Fibroblast of peridontal ligament (primary cell): Measurements from ENCODE around the gene PDXP.
"Not testable (repeated sequence)": the region's sequence is repeated elsewhere in the genome, so short reads cannot be mapped to it uniquely, and the experiment has no call there.

Experiments
- DNase-seq: peaks from one replicate; pipeline ENCODE4 v3.0.0-alpha.2; 2010; ENCODE audit errors: extremely low read depth

The PDXP gene, protein sequence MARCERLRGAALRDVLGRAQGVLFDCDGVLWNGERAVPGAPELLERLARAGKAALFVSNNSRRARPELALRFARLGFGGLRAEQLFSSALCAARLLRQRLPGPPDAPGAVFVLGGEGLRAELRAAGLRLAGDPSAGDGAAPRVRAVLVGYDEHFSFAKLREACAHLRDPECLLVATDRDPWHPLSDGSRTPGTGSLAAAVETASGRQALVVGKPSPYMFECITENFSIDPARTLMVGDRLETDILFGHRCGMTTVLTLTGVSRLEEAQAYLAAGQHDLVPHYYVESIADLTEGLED

DNA sequence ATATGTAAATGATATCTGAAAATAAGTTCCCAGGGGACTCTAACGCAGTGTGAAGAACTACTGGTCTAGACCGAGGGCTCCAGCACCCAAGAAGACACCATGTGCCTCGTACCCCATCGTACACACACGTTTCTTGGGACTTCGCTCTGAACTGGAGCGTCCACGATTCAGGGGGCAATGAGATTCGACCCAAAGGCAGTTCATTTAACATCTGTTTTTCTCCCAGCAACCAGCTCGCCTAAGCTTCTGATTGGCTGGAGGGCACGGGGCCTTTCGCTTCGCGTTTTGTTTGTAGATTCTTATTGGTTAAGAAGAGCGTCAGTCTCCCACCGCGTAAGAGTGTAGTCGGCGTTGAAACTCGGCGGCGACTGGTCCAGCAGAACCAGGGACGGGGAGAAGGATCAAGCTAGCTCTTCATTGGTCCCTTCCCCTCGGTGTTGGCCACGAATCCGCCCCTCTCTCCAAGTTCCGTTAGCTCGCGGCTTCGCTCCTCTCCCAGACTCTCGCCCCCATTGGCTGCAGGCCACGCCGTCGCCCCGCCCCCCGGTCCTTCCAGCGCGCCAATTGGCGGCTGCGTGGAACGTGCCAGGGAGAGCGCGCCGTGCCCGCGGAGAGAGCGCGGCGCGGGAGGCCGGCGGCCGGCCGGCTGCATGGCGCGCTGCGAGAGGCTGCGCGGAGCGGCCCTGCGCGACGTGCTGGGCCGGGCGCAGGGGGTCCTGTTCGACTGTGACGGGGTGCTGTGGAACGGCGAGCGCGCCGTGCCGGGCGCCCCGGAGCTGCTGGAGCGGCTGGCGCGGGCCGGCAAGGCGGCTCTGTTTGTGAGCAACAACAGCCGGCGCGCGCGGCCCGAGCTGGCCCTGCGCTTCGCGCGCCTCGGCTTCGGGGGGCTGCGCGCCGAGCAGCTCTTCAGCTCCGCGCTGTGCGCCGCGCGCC lies at the start of gene PDXP:
Gene PDXP, plus strand, starts transcription at position 591 of the 933 bp plus-strand sequence. Its CDS starts 60 bp downstream, at position 651.
- peak; percentile 100 for DNase-seq

DNA sequence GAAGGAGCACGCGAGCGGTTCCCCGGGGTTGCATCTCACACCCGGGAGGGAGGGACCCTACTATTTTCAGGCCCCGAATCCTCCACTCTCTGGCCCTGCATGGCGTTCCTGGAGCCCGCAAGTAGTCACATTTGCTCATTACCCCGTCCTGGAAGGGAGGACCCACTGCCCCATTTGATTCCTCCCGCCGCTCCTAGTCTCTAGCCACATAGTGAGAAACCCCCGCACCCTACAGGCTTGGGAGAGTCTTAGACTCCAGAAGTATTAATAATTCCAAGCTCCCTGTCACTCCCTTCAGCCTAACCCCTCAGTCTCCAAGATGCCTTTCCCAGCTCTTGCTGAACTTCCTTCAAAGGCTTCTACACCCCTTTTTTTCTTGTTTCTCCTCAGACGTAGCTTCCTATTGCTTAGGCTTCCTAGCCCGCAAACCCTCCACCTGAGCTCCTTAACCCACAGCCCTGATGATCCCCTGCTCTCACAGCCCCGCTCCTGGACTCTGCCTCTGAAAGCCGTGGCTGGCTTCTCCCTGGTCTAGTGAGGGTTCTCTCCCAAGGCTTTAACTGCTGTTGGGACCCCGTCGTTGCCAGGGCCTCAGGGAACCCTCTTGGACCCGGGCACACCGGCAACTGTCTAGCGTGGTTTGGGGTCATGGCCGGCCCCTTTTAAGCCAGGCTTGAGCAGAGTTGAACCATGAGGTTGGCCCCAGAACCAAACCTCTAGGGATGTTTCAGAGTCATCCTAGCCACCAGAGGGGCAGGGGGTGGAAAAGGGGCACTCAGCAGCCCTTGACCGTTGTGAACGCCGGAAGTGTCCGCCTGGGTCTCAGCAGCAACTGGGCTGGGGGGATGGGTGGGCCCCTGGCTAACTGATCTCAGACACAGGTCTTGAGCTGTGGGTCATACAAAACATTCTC lies 49.0 kb upstream of the PDXP start:
- peak; percentile 22 for DNase-seq

GRCh38 chr22:37610153-37610475 lies 48.4 kb upstream of the PDXP start:
- DNase-seq = not testable (repeated sequence)

- DNase-seq = no peak
Measured at GRCh38 chr22:37610480-37611129, 47.9 kb upstream of the PDXP start.

DNA sequence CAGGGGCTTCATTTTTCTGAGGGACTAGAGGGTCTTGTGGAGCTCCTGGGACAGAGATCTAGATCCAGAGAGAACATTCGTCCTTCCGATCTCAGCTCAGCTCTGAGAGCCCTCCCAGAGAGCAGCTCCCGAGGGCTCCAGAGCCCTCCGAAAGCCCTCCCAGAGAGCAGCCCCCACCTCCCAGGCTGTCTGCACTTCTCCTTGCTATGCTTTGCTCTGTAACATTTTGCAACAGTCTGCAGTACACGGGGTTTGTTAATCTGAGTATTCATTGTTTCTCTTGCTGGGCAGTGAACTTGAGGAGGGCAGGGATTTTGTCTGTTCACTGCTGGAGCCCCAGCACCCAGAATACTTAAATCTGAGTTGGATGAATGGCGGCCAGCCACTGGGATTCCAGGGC lies 47.3 kb upstream of the PDXP start:
- DNase-seq = no peak

GRCh38 chr22:37616201-37617083 lies 42.1 kb upstream of the PDXP start:
- DNase-seq = no peak

DNA sequence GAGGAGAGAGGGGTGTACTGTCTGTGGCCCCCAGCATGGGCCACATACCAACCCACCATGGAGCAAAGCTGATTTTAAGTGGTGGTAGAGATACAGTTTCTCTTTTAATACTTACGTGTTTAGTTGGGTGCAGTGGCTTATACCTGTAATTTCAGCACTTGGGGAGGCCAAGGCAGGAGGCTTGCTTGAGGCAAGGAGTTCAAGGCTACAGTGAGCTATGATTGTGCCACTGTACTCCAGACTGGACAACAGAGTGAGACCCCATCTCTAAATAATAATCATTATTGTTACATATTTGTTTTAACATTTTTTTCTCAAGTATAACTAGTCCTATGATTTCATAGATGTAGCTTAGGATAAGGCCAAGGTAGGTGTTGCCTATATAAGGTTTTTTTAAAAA lies 41.1 kb upstream of the PDXP start:
- no peak for DNase-seq

- DNase-seq = no peak
Measured at GRCh38 chr22:37618072-37618656, 40.4 kb upstream of the PDXP start.

DNA sequence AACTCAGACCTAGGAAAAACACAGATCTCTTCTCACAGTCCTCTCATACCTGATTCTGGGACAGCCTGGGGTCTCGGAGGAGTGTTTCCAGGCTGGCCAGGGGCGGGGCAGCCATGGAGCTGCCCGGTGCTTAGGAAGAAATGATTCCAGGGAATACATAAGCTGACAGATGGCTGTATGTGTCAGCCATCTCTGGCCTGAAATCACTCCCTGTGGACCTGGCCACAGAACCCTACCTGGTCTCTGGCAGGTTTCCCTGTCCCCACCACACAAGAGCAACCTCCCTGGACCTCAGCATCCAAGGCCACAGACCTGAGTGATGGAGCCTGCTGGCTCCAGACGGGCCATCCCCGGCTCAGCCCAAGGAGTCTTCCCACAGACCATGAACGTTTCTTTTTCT lies 39.8 kb upstream of the PDXP start:
- no peak for DNase-seq

DNA sequence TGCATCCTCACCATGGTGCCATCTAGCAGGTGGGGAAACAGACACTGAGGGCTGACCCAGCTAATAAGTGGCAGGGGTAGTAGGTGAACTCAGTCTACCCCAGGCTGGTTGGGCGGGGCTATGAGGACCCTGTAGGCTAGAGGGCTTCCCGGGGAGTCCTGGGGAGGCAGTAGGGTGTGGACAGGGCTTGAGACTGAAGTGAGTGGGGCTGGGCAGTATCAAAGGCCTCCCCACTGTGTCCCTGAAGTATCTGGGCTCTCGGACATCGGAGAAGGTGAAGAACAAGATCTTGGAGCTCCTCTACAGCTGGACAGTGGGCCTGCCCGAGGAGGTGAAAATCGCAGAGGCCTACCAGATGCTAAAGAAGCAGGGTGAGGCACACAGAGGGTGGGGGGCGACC lies 38.5 kb upstream of the PDXP start:
- no peak for DNase-seq

DNA sequence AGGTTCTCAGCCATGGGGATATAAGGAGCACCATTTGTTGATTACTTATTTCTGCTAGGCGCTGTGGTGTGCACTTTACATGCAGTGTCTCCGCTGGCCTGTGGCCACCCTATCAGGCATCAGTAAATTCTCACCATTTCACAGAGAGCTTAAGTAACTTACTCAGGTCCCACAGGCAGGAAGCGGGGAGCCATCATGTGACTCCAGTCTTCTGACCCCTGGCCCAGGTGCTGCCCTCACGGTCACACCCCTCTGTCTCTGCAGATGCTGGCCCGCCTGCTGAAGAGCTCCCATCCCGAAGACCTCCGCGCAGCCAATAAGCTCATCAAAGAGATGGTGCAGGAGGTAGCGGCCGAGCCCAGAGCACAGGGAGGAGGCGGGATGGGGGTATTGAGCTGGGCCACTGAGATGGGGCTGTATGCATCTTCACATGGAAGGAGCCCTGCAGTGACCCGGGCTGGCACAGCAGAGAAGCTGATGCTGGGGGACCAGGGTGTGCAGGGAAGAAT lies 37.1 kb upstream of the PDXP start:
- no peak for DNase-seq

- peak; percentile 52 for DNase-seq
Measured at GRCh38 chr22:37623075-37624016, 35.2 kb upstream of the PDXP start.

DNA sequence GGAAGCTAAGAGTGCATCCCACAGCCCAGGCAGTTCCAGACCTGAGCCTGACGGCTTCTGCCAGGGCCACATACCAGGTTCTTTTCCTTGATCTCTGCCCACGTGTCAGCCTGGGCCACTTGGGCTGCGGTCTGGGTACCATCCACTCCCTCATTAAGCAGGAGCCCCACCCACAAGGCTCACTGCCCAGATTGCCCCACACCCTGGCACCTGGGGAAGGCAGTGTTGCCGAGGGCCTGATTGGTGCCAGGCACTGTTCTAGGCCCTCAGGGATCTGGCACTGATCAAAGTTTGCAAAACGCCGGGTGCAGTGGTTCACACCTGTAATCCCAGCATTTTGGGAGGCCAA lies 34.5 kb upstream of the PDXP start:
- DNase-seq = no peak

GRCh38 chr22:37624876-37625275 lies 33.6 kb upstream of the PDXP start:
- no peak for DNase-seq

- no peak for DNase-seq
Measured at GRCh38 chr22:37625737-37626136, 32.8 kb upstream of the PDXP start.

DNA sequence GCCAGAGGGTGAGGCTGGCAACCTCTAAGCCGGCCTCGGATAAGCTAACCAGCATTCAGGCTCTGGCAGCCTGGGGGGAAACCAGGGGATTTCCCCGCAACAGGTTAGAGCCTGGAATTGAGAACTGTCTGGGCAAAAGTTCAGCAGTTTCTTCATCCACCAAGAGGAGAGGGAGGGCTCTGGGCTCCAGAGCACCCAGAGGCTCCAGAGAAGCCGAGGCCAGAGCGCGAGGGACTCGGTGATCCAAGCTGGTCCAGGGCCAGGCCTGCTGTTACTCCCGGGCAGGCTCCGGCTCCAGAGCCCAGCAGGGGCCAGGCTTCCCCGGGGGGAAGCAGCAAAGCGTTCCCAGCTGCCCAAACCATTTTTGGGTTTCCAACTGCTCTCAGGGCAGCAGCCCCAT lies 32.4 kb upstream of the PDXP start:
- DNase-seq = peak; percentile 61

- no peak for DNase-seq
Measured at GRCh38 chr22:37626556-37627075, 31.9 kb upstream of the PDXP start.

DNA sequence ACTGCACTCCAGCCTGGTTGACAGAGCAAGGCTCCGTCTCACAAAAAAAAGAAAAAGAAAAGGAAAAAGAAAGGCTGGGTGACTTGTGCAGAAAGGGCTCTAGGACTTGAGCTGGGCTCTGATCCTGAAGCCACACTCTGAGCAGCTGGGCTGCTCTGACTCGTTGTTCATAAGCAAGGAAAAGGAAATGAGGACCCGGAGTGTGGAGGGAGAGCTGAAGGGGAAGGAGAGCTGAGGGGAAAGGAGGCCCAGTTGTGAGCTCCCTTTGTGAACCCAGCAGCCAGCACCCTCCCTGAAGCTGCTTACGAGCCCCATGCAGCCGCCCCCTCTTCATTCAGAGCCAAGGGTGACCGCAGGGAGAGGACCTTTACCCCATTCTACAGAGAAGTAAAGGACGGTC lies 31.4 kb upstream of the PDXP start:
- DNase-seq = peak; percentile 20

- no peak for DNase-seq
Measured at GRCh38 chr22:37627545-37627944, 31.0 kb upstream of the PDXP start.
